Ishikawa (cell line): ENCODE data around the gene PODNL1.

Source experiments
- CEBPB ChIP-seq: IDR thresholded peaks from 2 replicates; pipeline ENCODE4 v1.6.1; 2012
- CREB1 ChIP-seq: IDR thresholded peaks from 2 replicates; pipeline ENCODE4 v1.6.1; 2012; ENCODE audit warnings: low read depth
- EGR1 ChIP-seq: IDR thresholded peaks from 2 replicates; pipeline ENCODE4 v1.6.1; 2012
- EP300 ChIP-seq: IDR thresholded peaks from 2 replicates; pipeline ENCODE4 v1.6.1; 2012; ENCODE audit warnings: borderline replicate concordance
- FOXM1 ChIP-seq: IDR thresholded peaks from 2 replicates; pipeline ENCODE4 v1.6.1; 2012; ENCODE audit warnings: low read depth, borderline replicate concordance
- MAX ChIP-seq: IDR thresholded peaks from 2 replicates; pipeline ENCODE4 v1.6.1; 2012
- NFIC ChIP-seq: IDR thresholded peaks from 2 replicates; pipeline ENCODE4 v1.6.1; 2012
- RAD21 ChIP-seq: IDR thresholded peaks from 2 replicates; pipeline ENCODE4 v1.6.1; 2012; ENCODE audit warnings: low read depth
- TAF1 ChIP-seq: IDR thresholded peaks from 2 replicates; pipeline ENCODE4 v1.6.1; 2012; ENCODE audit warnings: low read depth, mild to moderate bottlenecking
- TCF12 ChIP-seq: IDR thresholded peaks from 2 replicates; pipeline ENCODE4 v1.6.1; 2012; ENCODE audit warnings: low read depth
- TEAD4 ChIP-seq: IDR thresholded peaks from 2 replicates; pipeline ENCODE4 v1.6.1; 2012
- USF1 ChIP-seq: IDR thresholded peaks from 2 replicates; pipeline ENCODE4 v1.6.1; 2012
- YY1 ChIP-seq: IDR thresholded peaks from 2 replicates; pipeline ENCODE4 v1.6.1; 2012; ENCODE audit warnings: low read depth
- ZBTB7A ChIP-seq: IDR thresholded peaks from 2 replicates; pipeline ENCODE4 v1.6.1; 2012; ENCODE audit warnings: low read depth
- TF ChIP-seq, protein P1 (sequence below): IDR thresholded peaks from 2 replicates; pipeline ENCODE4 v1.6.1; 2012; ENCODE audit warnings: low read depth, mild to moderate bottlenecking

PODNL1 gene

DNA sequence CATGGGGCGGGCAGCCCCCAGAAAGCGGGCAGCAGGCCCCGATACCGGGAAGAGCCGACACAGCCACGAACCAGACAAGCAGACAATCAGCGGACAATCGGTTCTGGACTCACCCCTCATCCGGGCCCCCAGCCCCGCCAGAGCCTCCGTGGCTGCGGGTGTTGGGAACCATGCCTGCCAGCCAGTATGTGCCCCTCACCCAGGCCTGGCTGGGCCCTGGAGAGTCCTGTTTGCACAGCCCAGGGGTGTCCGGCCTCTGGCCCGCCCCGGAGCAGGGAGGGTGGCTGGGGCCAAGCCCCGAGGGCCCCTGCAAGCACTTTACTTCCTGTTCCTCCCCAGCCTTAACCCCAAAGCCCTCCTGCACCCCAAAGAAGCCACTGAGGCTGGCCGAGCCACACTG is 7.8 kb downstream of the PODNL1 start:
- TF ChIP-seq YY1, result no peak
- TF ChIP-seq TCF12, result no peak
- TF ChIP-seq CREB1, result no peak
- no peak for TF ChIP-seq MAX

DNA sequence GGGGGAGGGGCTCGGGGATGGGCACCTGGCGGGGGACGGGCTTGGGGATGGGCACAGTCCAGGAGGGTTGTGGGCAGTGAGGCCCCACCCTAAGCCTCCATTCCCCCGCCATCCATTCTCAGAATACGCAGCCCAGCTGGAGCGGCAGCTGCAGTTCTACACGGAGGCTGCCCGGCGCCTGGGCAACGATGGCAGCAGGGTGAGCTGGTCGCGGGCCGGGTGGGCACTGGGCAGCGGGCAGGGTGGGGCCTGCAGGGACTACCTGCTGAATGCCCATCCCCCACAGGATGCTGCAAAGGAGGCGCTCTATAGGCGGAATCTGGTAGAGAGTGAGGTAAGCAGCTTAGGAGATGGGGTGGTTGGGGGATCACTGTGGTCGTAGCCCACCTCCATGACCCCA is 8.3 kb downstream of the PODNL1 start:
- TF ChIP-seq NFIC (no peak), TEAD4 (no peak), RAD21 (no peak), MAX (no peak), CEBPB (no peak), EGR1 (no peak), FOXM1 (no peak), YY1 (no peak)
- TF ChIP-seq, protein P1, sequence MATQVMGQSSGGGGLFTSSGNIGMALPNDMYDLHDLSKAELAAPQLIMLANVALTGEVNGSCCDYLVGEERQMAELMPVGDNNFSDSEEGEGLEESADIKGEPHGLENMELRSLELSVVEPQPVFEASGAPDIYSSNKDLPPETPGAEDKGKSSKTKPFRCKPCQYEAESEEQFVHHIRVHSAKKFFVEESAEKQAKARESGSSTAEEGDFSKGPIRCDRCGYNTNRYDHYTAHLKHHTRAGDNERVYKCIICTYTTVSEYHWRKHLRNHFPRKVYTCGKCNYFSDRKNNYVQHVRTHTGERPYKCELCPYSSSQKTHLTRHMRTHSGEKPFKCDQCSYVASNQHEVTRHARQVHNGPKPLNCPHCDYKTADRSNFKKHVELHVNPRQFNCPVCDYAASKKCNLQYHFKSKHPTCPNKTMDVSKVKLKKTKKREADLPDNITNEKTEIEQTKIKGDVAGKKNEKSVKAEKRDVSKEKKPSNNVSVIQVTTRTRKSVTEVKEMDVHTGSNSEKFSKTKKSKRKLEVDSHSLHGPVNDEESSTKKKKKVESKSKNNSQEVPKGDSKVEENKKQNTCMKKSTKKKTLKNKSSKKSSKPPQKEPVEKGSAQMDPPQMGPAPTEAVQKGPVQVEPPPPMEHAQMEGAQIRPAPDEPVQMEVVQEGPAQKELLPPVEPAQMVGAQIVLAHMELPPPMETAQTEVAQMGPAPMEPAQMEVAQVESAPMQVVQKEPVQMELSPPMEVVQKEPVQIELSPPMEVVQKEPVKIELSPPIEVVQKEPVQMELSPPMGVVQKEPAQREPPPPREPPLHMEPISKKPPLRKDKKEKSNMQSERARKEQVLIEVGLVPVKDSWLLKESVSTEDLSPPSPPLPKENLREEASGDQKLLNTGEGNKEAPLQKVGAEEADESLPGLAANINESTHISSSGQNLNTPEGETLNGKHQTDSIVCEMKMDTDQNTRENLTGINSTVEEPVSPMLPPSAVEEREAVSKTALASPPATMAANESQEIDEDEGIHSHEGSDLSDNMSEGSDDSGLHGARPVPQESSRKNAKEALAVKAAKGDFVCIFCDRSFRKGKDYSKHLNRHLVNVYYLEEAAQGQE, result no peak

DNA sequence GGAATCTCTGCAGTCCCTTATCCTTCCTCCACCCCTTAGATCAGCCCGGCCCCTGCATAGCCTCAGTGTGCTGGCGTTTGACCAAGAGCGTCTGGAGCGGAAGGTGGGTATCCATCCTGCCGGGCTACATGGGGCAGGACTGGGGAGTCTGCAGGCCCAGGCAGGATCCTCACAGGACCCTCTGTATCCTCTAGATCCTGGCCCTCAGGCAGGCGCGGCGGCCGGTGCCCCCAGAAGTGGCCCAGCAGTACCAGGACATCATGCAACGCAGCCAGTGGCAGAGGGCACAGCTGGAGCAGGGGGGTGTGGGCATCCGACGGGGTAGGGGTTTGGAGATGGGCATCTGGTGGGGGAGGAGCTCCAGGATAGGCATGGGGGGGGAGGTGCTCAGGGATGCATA is 8.9 kb downstream of the PODNL1 start:
- TF ChIP-seq EP300 (no peak), CEBPB (no peak), TCF12 (no peak), RAD21 (no peak), TAF1 (no peak), MAX (no peak), USF1 (no peak), ZBTB7A (no peak), FOXM1 (no peak), TEAD4 (no peak), CREB1 (no peak), NFIC (no peak), YY1 (no peak), EGR1 (no peak)
- TF ChIP-seq, protein P1, result no peak

DNA sequence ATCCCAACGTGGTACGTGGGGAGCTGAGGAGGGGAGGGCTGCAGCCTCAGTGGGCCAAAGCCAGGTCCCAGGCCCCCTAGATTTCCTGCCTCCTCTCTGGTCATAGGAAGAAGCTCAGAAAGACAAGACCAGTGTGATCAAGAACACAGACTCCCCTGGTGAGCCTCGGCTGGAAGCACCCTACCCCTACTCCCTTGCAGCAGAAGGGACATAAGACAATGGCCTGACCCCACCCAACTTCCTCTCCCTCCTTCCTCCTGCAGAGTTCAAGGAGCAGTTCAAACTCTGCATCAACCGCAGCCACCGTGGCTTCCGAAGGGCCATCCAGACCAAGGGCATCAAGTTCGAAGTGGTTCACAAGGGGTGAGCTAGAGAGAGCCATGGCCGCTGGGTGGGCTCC is 11.5 kb downstream of the PODNL1 start:
- no peak for TF ChIP-seq TAF1

DNA sequence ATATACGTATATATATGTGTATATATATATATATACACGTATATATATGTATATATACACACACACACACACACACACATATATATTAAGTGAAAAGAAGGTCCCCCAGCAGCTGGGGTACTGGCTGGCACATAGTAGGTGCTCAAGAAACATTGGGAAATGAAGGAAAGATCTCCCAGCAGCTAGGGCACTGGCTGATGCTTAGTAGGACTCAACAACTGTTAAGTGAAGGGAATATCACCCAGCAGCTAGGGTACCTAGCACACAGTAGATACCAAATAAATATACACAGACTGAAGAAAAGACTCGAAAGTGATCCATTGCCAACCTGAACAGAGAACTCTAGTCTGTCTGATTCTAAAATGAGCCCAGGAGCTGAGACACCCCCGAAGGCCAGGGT is 12.2 kb downstream of the PODNL1 start:
- TF ChIP-seq USF1 (no peak), CEBPB (no peak), TAF1 (no peak), TEAD4 (no peak), CREB1 (no peak), MAX (no peak), EP300 (no peak), NFIC (no peak), FOXM1 (no peak), RAD21 (no peak), TCF12 (no peak), EGR1 (no peak)
- TF ChIP-seq, protein P1, result no peak
